ENCODE measurements around the gene LCA5. TPM values are rescaled to one million over a fixed set of nuclear protein-coding genes. Genes with fewer than 3 reads are reported as not detected.
A peak's percentile ranks its signal among the peaks of the same experiment; 100 is the strongest.
"Not testable (repeated sequence)": the region's sequence is repeated elsewhere in the genome, so short reads cannot be mapped to it uniquely, and the experiment has no call there.

LCA5 gene
- polyA plus RNA-seq, 12 donors: 3.8 to 7.9 (median 5.4) TPM; not detected in 1

- DNase-seq: no peak
These were observed 69.1 kb downstream of the LCA5 start for GRCh38 chr6:79468116-79468515.

- DNase-seq: no peak
These were observed 69.5 kb downstream of the LCA5 start for GRCh38 chr6:79467716-79468115.

DNA sequence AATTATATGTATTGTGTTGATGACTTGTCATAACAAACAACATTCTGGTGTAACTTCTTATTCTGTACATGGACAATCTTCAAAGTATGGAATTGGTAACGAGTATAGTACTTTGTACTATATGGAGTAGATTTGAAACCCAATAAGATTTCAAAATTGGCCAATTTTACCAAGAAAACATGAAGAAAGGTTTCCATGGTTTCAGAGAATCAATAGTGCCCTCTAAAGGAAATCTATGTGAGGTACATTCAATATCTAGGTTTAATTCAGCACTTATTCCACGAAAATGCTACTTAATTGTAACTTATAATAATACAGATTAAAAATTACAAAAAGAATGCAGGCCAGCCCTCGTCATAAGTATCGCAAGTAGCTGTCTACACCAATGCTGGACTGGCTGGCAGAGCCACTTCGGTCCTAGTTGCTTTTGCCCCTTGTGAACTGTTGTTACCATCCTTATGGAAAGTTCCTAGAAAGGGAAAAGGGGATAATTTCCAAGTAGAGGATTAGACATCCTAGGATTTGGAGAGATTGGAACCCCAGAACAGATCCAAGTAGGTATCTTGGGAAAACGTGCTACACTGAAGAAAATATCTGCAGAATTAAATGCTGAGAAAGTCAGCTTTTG is 70.9 kb downstream of the LCA5 start:
- peak; percentile 21 for DNase-seq

DNA sequence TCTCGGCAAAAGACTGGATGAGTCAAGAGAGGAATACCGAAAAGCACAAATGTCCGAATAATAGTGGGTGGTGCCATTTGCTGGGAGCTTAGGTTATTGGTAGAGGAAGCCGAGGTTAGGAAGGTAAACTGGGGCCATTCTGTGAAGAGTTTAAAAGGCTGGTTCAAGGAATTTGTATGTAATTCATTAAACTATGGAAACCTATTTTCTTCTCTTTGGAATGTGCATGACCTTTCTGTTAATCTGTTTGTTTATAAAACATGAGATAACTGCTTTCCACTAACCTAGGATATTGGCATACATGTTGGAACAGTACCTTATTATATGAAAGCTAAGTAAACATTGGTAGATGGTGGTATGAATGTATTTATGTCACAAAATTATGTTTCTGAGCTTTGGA is 71.8 kb downstream of the LCA5 start:
- no peak for DNase-seq

- no peak for DNase-seq
These were observed 73.6 kb downstream of the LCA5 start for GRCh38 chr6:79463621-79464050.

DNA sequence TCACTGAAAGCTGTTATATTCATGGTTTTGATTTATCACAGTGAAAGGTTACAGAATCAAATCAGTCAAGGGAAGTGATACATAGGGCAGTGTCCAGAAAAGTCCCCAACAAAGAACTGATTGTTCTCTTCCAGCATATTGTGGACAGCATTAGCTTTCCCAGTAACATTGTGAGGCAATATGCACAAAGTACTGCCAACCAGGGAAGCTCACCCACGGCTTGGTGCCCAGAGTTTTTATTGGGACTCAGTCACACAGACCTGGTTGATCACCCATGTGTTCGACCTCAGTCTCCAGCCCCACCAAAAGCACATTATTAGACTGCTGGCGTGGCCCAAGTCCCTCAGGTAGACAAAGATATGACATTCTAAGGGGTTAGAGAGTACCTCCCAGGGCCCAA is 76.0 kb downstream of the LCA5 start:
- DNase-seq: no peak

DNA sequence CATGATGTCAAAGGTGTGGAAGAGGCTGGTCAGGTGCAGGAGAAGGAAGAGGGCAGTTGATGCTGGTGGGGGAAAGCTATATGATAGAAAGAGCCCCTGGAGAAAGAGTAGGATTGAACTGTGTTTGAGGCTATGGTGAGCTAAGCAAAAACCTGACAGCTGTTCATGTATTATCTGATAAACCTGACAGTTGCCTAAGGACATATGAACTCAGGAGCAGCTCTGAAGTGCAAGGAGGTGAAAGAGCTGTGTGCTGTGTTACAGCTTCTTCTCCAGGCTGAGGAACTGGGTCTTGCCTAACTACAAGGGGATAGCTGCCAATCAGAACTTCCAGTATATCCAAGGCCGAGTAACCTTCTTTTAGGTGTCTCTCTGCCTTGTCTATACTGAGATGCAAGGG is 81.8 kb downstream of the LCA5 start:
- DNase-seq: no peak

GRCh38 chr6:79453558-79454042 is 83.6 kb downstream of the LCA5 start:
- DNase-seq: no peak

GRCh38 chr6:79450984-79451383 is 86.2 kb downstream of the LCA5 start:
- no peak for DNase-seq

GRCh38 chr6:79446006-79446405 is 91.2 kb downstream of the LCA5 start:
- no peak for DNase-seq

GRCh38 chr6:79443876-79444275 is 93.4 kb downstream of the LCA5 start:
- not testable (repeated sequence) for DNase-seq

DNA sequence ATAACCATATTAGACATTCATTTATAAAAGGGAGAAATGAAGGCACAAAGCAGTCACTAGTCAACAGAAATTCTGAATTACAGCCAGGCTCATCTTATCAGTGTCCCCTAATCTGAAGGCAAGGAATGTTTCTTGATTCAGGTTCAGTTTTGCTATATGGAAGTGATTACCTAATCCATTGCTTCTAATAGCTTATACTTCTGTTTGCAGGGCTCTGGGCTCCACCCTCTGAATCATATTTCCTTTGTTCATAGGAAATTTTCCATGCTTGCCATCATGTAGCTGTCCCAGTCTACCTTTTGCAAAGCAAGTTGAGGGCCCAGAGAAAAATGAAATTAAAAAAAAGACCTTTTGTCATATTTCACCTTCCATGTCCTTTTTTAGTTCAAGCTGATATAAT is 96.0 kb downstream of the LCA5 start:
- DNase-seq: no peak

DNA sequence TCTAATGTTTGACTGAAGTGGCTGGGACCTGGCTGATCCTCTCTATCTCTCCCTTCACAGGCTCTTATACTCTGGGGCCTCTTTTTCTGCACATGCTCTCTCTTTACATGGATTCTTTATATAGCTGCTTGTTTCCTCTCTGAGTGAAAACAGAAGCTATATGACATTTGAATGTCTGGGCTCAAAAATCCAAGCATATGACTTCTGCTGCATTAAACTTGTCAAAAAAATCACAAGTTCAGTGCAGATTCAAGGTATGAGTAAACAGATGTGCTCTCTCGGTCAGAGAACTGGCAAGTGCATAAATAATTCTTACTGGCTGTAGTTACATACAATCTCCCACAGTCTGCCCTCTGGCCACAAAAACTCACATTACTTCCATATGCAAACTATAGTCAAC is 96.6 kb downstream of the LCA5 start:
- no peak for DNase-seq

- DNase-seq: peak; percentile 91
These were observed 99.2 kb downstream of the LCA5 start for GRCh38 chr6:79438030-79438429.

DNA sequence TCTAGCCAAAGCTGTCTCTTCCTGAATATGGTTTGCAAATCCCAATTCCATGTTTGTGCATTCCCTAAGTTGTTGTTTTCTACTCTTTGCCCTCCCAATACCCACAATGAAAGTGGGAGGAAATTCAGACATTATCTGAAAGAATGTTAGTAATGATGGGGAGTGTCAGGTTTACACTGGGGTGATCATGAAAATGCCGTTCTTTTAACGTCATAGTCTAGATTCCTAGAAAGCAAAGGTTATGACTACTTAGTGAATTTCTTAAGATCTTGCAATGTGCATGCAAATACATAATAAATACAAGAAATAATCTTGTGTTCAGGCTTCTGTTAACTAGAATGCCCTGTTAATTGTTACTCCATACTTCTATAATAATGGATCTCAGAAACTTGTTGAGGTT is 101.0 kb downstream of the LCA5 start:
- no peak for DNase-seq

DNA sequence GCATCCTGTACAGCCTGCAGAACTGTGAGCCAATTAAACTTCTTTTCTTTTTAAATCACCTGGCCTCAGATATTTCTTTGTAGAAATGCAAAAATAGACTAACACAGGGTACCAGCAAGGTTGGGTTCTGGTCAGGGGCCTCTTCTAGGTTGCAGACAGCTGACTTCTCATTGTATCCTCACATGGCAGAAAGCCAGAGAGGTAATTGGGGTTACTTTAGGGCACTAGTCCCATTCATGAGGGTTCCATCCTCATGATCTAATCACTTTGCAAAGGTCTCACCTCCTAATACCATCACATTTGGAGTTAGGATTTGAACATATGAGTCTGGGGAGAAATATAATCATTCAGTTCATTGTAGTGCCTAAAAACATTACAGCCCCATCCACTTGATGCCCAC is 101.5 kb downstream of the LCA5 start:
- no peak for DNase-seq

Other genes with a start within 250 kb of the LCA5 start
- 10 to 100 TPM in 5 of 12 donors, 1 to 10 TPM in 6, not detected in 1; 7.4 to 20.3 (median 9.7) TPM for gene SH3BGRL2, start 93.9 kb upstream of the LCA5 start, polyA plus RNA-seq (ENCODE audit: insufficient read length in 12 of 12)